Spleen (tissue), 13 donors: Measurements from ENCODE around the gene KDM8. TPM values are rescaled to one million over a fixed set of nuclear protein-coding genes. Genes with fewer than 3 reads are reported as not detected.

Experiments
- DNase-seq: peaks from one replicate; pipeline ENCODE4 v3.0.0-alpha.2; 2020
- H3K27ac ChIP-seq, 8 donors: fragments of 200-600 bp; sonication (generic) in 7 of 8; 1 replicate in 4 of 8; 2 replicates in 4 of 8; pipeline versions ENCODE4 v1.5.0 to v1.8.0; 2016 to 2021; ENCODE audit warnings: inconsistent platforms in 4 of 8, mild to moderate bottlenecking in 4 of 8, moderate library complexity in 1 of 8
- H3K27me3 ChIP-seq, 7 donors: fragments of 200-600 bp; sonication (generic) in 6 of 7; replicated peaks in 1 of 7; 1 replicate in 4 of 7; 2 replicates in 3 of 7; pipeline versions ENCODE4 v1.5.0 to v1.8.0; 2016 to 2021; ENCODE audit warnings: inconsistent platforms in 3 of 7, mild to moderate bottlenecking in 1 of 7
- H3K36me3 ChIP-seq, 6 donors: fragments of 200-600 bp; sonication (generic) in 5 of 6; 1 replicate in 4 of 6; 2 replicates in 2 of 6; pipeline versions ENCODE4 v1.5.0 to v1.8.0; 2016 to 2021; ENCODE audit warnings: inconsistent platforms in 2 of 6
- H3K4me1 ChIP-seq, 6 donors: fragments of 200-600 bp; sonication (generic) in 5 of 6; 1 replicate in 3 of 6; 2 replicates in 3 of 6; pipeline versions ENCODE4 v1.5.0 to v1.8.0; 2016 to 2021; ENCODE audit warnings: inconsistent platforms in 3 of 6
- H3K4me3 ChIP-seq, 8 donors: fragments of 200-600 bp; sonication (generic) in 7 of 8; 1 replicate in 4 of 8; 2 replicates in 4 of 8; pipeline versions ENCODE4 v1.5.0 to v1.8.0; 2016 to 2021; ENCODE audit warnings: inconsistent platforms in 4 of 8, mild to moderate bottlenecking in 4 of 8, moderate library complexity in 2 of 8
- H3K9me3 ChIP-seq, 8 donors: fragments of 200-600 bp; sonication (generic) in 7 of 8; 1 replicate in 4 of 8; 2 replicates in 4 of 8; pipeline versions ENCODE4 v1.5.0 to v1.8.0; 2016 to 2021; ENCODE audit warnings: inconsistent platforms in 4 of 8
- CTCF ChIP-seq, 11 experiments: fragments of 200-600 bp in 7 of 11; fragments of 450-650 bp in 4 of 11; sonication (generic) in 4 of 11; IDR thresholded peaks in 8 of 11; conservative IDR thresholded peaks in 3 of 11; 1 replicate in 7 of 11; 2 replicates in 4 of 11; pipeline versions ENCODE4 v1.4.0 to v1.8.0; 2016 to 2021; ENCODE audit warnings: antibody characterized with exemption in 11 of 11, inconsistent platforms in 4 of 11, mild to moderate bottlenecking in 1 of 11
- POLR2A ChIP-seq, 3 donors: fragments of 450-650 bp; IDR thresholded peaks; one replicate each; pipeline ENCODE4 v1.5.1; 2017; ENCODE audit warnings: antibody characterized with exemption in 3 of 3, mild to moderate bottlenecking in 1 of 3
- POLR2AphosphoS5 ChIP-seq, 3 donors: sonication (generic); formaldehyde crosslinking; IDR thresholded peaks; one replicate each; pipeline ENCODE4 v1.5.1; 2017; ENCODE audit warnings: antibody characterized with exemption in 3 of 3
- WGBS, 5 donors: extraction: QIAGEN DNeasy Blood & Tissue Kit in 3 of 5; methylation state at CpG; one replicate each; pipeline versions ENCODE4 v1.1.5 to v1.1.7; 2013 to 2018; 5-methylcytosine and 5-hydroxymethylcytosine counted together
- intact Hi-C: fragments of 100-400 bp; cut with DNase I; formaldehyde crosslinking; loops from one replicate; pipeline ENCODE4 v1.15.0; 2023; ENCODE audit warnings: low total_unique reads
- long read RNA-seq, 2 donors: transcript quantifications; one replicate each; lab custom pipeline, GENCODE V29; 2026
- polyA plus RNA-seq, 3 donors: library from polyadenylated mRNA; stranded (reverse); fragments of 200-250 nt; gene quantifications; one replicate each; pipeline ENCODE4 v1.2.1, GENCODE V29; 2013
- total RNA-seq, 7 donors: library from RNA; depleted of rRNA in 3 of 7; stranded (reverse); fragments of >200 nt in 3 of 7; fragmentation: NEBNext Ultra II Directional in 4 of 7; extraction: Animal tissue kit (Norgen Biotek cat#: 25700) in 4 of 7; gene quantifications; one replicate each; pipeline versions ENCODE4 v1.1.0 to v1.2.1, GENCODE V29; 2016 to 2021
- donor health status: healthy with polysubstance abuse.
- donor health status: DM: no; HTN: no; CAD: no; lungs with moderate emphysema.
- donor health status: DM: no; HTN: no; CAD: no.
- donor health status: Bipolar disorder and iron deficiency.
- donor health status: healthy.
- donor health status: DM: no; HTN: no; CAD: no.
- donor health status: DM: yes; HTN: yes; CAD: no.

The KDM8 gene
- total RNA-seq (10 to 100 TPM in 3 of 7 donors, 1 to 10 TPM in 4; 8.3 to 14.7 (median 9.8) TPM), polyA plus RNA-seq (10 to 100 TPM in 1 of 3 donors, 1 to 10 TPM in 2; 5.2 to 10.6 (median 7.4) TPM)
- long read RNA-seq, donor 1, partial matches to known transcripts = 74 of 74 reads
- long read RNA-seq, donor 1, other reads (novel, unspliced or antisense) = 0 of 74 reads
- long read RNA-seq, donor 2, partial matches to known transcripts = 0 of 1 reads
- long read RNA-seq, donor 2, other reads (novel, unspliced or antisense) = 0 of 1 reads

- intact Hi-C loops = no loop called here
- TF ChIP-seq CTCF (IDR thresholded peaks at IDR 0.05 in 8 of 11, conservative IDR thresholded peaks at IDR 0.05 in 3 of 11) = peak in 4 of 11 experiments; percentile 7 to 42 (median 30)
- TF ChIP-seq POLR2AphosphoS5 (IDR thresholded peaks at IDR 0.05) = peak; percentile 95 to 96 (median 95)
- TF ChIP-seq POLR2A (IDR thresholded peaks at IDR 0.05) = peak; percentile 8 to 54 (median 38)
- Histone ChIP-seq H3K36me3 (peaks cover 0 to 18% (median 0%) of the 10 kb centered on the region in 6 donors), H3K27ac (peak within 1 kb of the TSS; percentile 96 to 99 (median 96)), H3K4me3 (peak within 1 kb of the TSS; percentile 46 to 80 (median 54)), H3K4me1 (peaks cover 23 to 66% (median 37%) of the 10 kb centered on the region in 6 donors), H3K27me3 (no peaks in the 10 kb centered on the region), H3K9me3 (no peaks in the 10 kb centered on the region)
- peak; percentile 100 for DNase-seq
- WGBS, 5 donors = 0 to 1% (median 1%) methylated on average over 46 to 70 of the region's 70 CpGs
These were observed at the start of gene KDM8 for GRCh38 chr16:27203507-27204311. Gene KDM8, plus strand, starts transcription at chr16:27203526. Its CDS starts 6,598 bp downstream, at chr16:27210124.

- no peak overlapping the region for H3K4me3 ChIP-seq
- no peak for TF ChIP-seq POLR2A (IDR thresholded peaks at IDR 0.05)
- TF ChIP-seq CTCF (IDR thresholded peaks at IDR 0.05 in 8 of 11, conservative IDR thresholded peaks at IDR 0.05 in 3 of 11) = peak; percentile 92 to 98 (median 97)
- H3K27ac ChIP-seq = no peak overlapping the region
- DNase-seq = peak; percentile 90
- WGBS, 5 donors = 19 to 25% (median 20%) methylated on average over 24 of the region's 24 CpGs
- intact Hi-C loops = loop anchor here (5.0 kb wide), 1 partner anchor 302 kb away; no protein-coding TSS in a partner anchor
- H3K4me1 ChIP-seq = peaks cover 0 to 20% (median 8%) of the 10 kb centered on the region in 6 donors
- no peaks in the 10 kb centered on the region for H3K36me3 ChIP-seq
- H3K9me3 ChIP-seq = peaks cover 0 to 4% (median 0%) of the 10 kb centered on the region in 8 donors
- no peaks in the 10 kb centered on the region for H3K27me3 ChIP-seq
These were observed 48.4 kb upstream of the KDM8 start for GRCh38 chr16:27154705-27155521.

GRCh38 chr16:27156579-27156978, 46.7 kb upstream of the KDM8 start:
- intact Hi-C loops = loop anchor here (5.0 kb wide), 1 partner anchor 301 kb away; no protein-coding TSS in a partner anchor
- TF ChIP-seq POLR2A (IDR thresholded peaks at IDR 0.05) (no peak), CTCF (IDR thresholded peaks at IDR 0.05 in 8 of 11, conservative IDR thresholded peaks at IDR 0.05 in 3 of 11) (no peak)
- H3K27me3 ChIP-seq = no peaks in the 10 kb centered on the region
- H3K4me1 ChIP-seq = peaks cover 0 to 20% (median 8%) of the 10 kb centered on the region in 6 donors
- no peak overlapping the region for H3K27ac ChIP-seq
- H3K4me3 ChIP-seq = no peak overlapping the region
- no peaks in the 10 kb centered on the region for H3K36me3 ChIP-seq
- DNase-seq = no peak
- H3K9me3 ChIP-seq = peaks cover 0 to 4% (median 0%) of the 10 kb centered on the region in 8 donors
- WGBS, 5 donors = 24 to 48% (median 30%) methylated on average over 3 of the region's 3 CpGs
